Natural killer cell treated with Interleukin-12 subunit alpha and Interleukin-12 subunit beta and Interleukin-15 and Interleukin-18, amount 100 ng/mL, for 72 hours (primary cell): ENCODE measurements around the gene TMEM191C. TPM values are rescaled to one million over a fixed set of nuclear protein-coding genes. Genes with fewer than 3 reads are reported as not detected.
A peak's percentile ranks its signal among the peaks of the same experiment; 100 is the strongest.
"Not testable (repeated sequence)": the region's sequence is repeated elsewhere in the genome, so short reads cannot be mapped to it uniquely, and the experiment has no call there.

Experiments
- ATAC-seq, 2 donors: fragments of 150-1000 bp; cut with Tn5 transposase in 1 of 2; sonication (Bioruptor Pico), chemical (Tn5 transposase) in 1 of 2; 2 replicates each; pipeline ENCODE4 v1.10.0; 2021
- DNase-seq: peaks from one replicate; pipeline ENCODE4 v3.0.0; 2022; ENCODE audit warnings: low spot score
- H3K27ac Mint-ChIP-seq, 2 donors: 1 replicate in 1 of 2; 2 replicates in 1 of 2; pipeline ENCODE4 v1.8.0; 2022; ENCODE audit warnings: mixed read lengths in 2 of 2, mild to moderate bottlenecking in 1 of 2, moderate library complexity in 1 of 2
- H3K27me3 Mint-ChIP-seq, 2 donors: 1 replicate in 1 of 2; 2 replicates in 1 of 2; pipeline ENCODE4 v1.8.0; 2022; ENCODE audit warnings: mixed read lengths in 2 of 2
- H3K36me3 Mint-ChIP-seq: one replicate; pipeline ENCODE4 v1.8.0; 2022; ENCODE audit warnings: mixed read lengths
- H3K4me1 Mint-ChIP-seq, 2 donors: 1 replicate in 1 of 2; 2 replicates in 1 of 2; pipeline ENCODE4 v1.8.0; 2022; ENCODE audit warnings: low read depth in 2 of 2, mixed read lengths in 2 of 2, mild to moderate bottlenecking in 1 of 2
- H3K4me3 Mint-ChIP-seq: one replicate; pipeline ENCODE4 v1.8.0; 2022; ENCODE audit warnings: mixed read lengths
- H3K9me3 Mint-ChIP-seq: 2 replicates; pipeline ENCODE4 v1.8.0; 2022; ENCODE audit warnings: mixed read lengths
- total RNA-seq, 2 donors: library from RNA; stranded (reverse); gene quantifications; one replicate each; pipeline ENCODE4 v1.2.3, GENCODE V29; 2022

The TMEM191C gene
- total RNA-seq, 2 donors from 2014 or later = 1.4 to 3.5 TPM

GRCh38 chr22:21442646-21443045 is 24.5 kb upstream of the TMEM191C start:
- not testable (repeated sequence) for ATAC-seq, H3K36me3 Mint-ChIP-seq, H3K4me3 Mint-ChIP-seq, H3K27me3 Mint-ChIP-seq, H3K9me3 Mint-ChIP-seq, H3K27ac Mint-ChIP-seq, H3K4me1 Mint-ChIP-seq
- peak; percentile 58 for DNase-seq

DNA sequence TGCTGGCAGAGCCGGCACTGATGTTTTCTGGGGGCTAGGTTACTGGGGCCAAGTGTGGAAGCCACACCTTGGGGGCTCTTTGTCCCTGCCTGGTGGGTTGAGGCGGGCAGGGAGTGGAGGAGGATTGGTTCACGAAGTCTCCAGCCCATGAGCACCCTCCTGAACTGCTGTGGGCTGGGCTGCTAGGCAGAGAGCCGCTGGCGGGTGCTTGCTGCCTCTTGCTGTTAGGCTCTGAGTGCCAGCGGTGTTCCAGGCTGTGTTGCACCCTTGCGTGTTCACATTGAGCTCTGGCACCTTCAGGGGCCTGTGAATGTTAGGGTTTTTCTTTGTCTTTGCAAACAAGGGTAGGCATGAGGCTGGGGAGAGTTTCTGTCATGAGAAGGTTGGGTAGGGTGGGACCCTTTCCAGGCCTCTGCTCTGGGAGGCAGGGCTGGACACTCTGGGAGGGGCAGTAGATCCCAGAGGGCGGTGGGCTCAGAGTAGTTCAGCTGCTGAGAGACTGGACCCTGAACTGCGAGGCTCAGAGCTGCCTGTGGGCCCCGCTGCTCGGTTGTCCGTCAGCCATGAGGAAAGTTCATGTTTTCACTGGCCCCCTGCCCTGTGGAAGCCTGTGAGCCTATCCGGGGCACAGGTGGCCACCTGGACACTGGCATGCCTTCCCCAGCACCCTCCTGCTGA is 24.0 kb upstream of the TMEM191C start:
- DNase-seq (no peak), ATAC-seq (no peak)
- Mint-ChIP-seq H3K4me1 (no peaks in the 10 kb centered on the region), H3K4me3 (no peak overlapping the region), H3K36me3 (no peaks in the 10 kb centered on the region), H3K9me3 (no peaks in the 10 kb centered on the region), H3K27ac (no peak overlapping the region), H3K27me3 (no peaks in the 10 kb centered on the region)

GRCh38 chr22:21443735-21444421 is 23.3 kb upstream of the TMEM191C start:
- Mint-ChIP-seq H3K4me3 (no peak overlapping the region), H3K4me1 (no peaks in the 10 kb centered on the region), H3K36me3 (no peaks in the 10 kb centered on the region), H3K9me3 (no peaks in the 10 kb centered on the region), H3K27me3 (no peaks in the 10 kb centered on the region), H3K27ac (no peak overlapping the region)
- DNase-seq = peak; percentile 51
- no peak for ATAC-seq

DNA sequence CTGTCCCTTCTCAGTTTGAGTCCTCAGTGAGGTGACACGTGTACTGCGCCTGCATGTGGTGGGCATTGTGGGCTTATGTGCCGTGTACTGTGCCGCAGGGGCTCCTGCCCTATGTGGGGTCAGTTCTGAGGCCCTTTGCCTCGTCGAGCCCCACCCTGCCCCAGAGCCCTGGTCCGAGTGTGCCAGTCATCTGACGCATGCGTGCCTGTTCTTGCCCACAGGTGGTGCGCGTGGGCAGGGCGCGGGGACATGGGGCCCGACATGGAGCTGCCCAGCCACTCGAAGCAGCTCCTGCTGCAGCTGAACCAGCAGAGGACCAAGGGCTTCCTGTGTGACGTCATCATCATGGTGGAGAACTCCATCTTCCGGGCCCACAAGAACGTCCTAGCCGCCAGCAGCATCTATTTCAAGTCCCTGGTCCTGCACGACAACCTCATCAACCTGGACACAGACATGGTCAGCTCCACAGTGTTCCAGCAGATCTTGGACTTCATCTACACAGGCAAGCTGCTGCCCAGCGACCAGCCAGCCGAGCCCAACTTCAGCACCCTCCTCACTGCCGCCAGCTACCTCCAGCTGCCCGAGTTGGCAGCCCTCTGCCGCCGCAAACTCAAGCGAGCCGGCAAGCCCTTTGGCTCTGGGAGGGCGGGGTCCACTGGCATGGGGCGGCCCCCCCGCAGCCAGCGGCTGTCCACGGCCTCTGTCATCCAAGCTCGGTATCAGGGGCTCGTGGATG is 22.3 kb upstream of the TMEM191C start:
- Mint-ChIP-seq H3K4me1 (no peaks in the 10 kb centered on the region), H3K9me3 (no peaks in the 10 kb centered on the region), H3K27me3 (no peaks in the 10 kb centered on the region), H3K4me3 (no peak overlapping the region), H3K27ac (no peak overlapping the region), H3K36me3 (no peaks in the 10 kb centered on the region)
- ATAC-seq = no peak
- DNase-seq = peak; percentile 53

DNA sequence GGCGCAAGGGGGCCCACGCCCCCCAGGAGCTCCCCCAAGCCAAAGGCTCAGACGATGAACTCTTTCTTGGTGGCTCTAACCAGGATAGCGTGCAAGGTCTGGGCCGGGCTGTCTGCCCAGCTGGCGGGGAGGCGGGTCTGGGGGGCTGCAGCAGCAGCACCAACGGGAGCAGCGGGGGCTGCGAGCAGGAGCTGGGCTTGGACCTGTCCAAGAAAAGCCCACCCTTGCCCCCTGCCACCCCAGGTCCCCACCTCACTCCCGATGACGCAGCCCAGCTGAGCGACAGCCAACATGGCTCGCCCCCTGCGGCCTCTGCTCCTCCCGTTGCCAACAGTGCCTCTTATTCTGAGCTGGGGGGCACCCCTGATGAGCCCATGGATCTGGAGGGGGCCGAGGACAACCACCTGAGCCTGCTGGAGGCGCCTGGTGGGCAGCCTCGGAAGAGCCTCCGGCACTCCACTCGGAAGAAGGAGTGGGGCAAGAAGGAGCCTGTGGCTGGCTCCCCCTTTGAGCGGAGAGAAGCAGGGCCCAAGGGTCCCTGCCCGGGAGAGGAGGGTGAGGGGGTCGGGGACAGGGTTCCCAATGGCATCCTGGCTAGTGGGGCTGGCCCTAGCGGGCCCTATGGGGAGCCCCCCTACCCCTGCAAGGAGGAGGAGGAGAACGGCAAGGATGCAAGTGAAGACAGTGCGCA is 21.6 kb upstream of the TMEM191C start:
- Mint-ChIP-seq H3K27me3 (no peaks in the 10 kb centered on the region), H3K4me3 (no peak overlapping the region), H3K36me3 (no peaks in the 10 kb centered on the region), H3K27ac (no peak overlapping the region), H3K4me1 (no peaks in the 10 kb centered on the region), H3K9me3 (no peaks in the 10 kb centered on the region)
- ATAC-seq (no peak), DNase-seq (peak; percentile 59)

DNA sequence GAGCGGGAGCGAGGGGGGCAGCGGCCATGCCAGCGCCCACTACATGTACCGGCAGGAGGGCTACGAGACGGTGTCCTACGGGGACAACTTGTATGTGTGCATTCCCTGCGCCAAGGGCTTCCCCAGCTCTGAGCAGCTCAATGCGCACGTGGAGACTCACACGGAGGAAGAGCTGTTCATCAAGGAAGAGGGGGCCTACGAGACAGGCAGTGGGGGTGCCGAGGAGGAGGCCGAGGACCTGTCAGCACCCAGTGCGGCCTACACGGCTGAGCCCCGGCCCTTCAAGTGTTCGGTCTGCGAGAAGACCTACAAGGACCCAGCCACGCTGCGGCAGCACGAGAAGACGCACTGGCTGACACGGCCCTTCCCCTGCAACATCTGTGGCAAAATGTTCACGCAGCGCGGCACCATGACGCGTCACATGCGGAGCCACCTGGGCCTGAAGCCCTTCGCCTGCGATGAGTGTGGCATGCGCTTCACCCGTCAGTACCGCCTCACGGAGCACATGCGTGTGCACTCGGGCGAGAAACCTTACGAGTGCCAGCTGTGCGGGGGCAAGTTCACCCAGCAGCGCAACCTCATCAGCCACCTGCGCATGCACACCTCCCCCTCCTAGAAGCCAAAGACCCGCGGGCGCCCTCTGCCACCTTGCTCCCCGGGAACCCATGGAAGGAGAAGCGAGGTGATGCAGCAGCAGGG is 20.9 kb upstream of the TMEM191C start:
- no peak overlapping the region for H3K27ac Mint-ChIP-seq
- peak; percentile 58 for DNase-seq
- H3K4me3 Mint-ChIP-seq = no peak overlapping the region
- no peak for ATAC-seq
- no peaks in the 10 kb centered on the region for H3K27me3 Mint-ChIP-seq
- H3K4me1 Mint-ChIP-seq = no peaks in the 10 kb centered on the region
- no peaks in the 10 kb centered on the region for H3K36me3 Mint-ChIP-seq
- H3K9me3 Mint-ChIP-seq = no peaks in the 10 kb centered on the region

GRCh38 chr22:21446827-21447690 is 20.1 kb upstream of the TMEM191C start:
- peak; percentile 48 for DNase-seq
- no peaks in the 10 kb centered on the region for H3K36me3 Mint-ChIP-seq
- ATAC-seq = no peak
- H3K4me1 Mint-ChIP-seq = no peaks in the 10 kb centered on the region
- H3K27ac Mint-ChIP-seq = no peak overlapping the region
- no peak overlapping the region for H3K4me3 Mint-ChIP-seq
- no peaks in the 10 kb centered on the region for H3K9me3 Mint-ChIP-seq
- H3K27me3 Mint-ChIP-seq = no peaks in the 10 kb centered on the region

GRCh38 chr22:21447694-21448402 is 19.3 kb upstream of the TMEM191C start:
- DNase-seq = peak; percentile 49
- Mint-ChIP-seq H3K27me3 (no peaks in the 10 kb centered on the region), H3K9me3 (no peaks in the 10 kb centered on the region), H3K4me1 (no peaks in the 10 kb centered on the region), H3K36me3 (no peaks in the 10 kb centered on the region), H3K27ac (no peak overlapping the region), H3K4me3 (no peak overlapping the region)
- ATAC-seq = no peak

DNA sequence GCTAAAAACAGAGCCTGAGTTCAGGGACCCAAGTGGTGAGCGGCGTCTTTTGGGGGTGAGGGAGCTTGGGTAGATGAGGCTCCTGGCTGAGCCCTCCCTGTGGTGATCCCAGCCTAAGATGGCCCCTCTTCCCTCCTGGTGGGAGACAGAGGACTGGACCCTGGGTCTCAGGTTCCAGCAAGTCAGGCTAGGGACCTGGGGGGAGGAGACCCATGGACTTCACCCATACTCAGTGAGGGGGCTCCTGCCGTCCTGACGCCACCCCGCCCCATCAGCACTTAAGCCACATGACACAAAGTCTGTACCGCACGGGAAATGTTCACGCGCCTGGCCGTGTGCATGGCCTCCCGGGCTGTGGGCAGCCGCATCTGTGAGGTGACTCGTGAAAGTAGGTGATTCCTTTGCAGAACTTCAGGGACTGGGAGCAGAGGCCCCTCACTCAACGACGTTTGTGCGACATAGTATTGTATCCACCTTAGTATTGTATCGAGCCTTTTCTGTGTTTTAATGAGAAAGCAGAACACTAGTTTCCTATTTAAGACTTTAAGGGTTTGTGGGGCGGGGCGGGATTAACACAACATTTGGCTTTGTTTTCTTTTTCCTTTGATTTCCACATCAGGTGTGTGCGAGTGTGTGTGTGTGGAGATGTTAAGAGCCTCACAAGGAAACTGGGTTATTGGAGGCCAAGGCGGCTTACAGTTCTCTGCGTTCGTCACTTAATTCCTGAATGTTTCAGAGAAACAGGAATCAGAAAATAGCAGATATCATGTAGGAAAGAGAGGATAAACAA is 18.4 kb upstream of the TMEM191C start:
- peak; percentile 49 for DNase-seq
- no peaks in the 10 kb centered on the region for H3K36me3 Mint-ChIP-seq
- no peaks in the 10 kb centered on the region for H3K27me3 Mint-ChIP-seq
- no peak overlapping the region for H3K4me3 Mint-ChIP-seq
- no peak overlapping the region for H3K27ac Mint-ChIP-seq
- no peaks in the 10 kb centered on the region for H3K9me3 Mint-ChIP-seq
- H3K4me1 Mint-ChIP-seq = no peaks in the 10 kb centered on the region
- no peak for ATAC-seq

GRCh38 chr22:21449531-21450319 is 17.5 kb upstream of the TMEM191C start:
- no peaks in the 10 kb centered on the region for H3K4me1 Mint-ChIP-seq
- H3K4me3 Mint-ChIP-seq = no peak overlapping the region
- no peak overlapping the region for H3K27ac Mint-ChIP-seq
- ATAC-seq (no peak), DNase-seq (no peak)
- no peaks in the 10 kb centered on the region for H3K36me3 Mint-ChIP-seq
- H3K9me3 Mint-ChIP-seq = no peaks in the 10 kb centered on the region
- H3K27me3 Mint-ChIP-seq = no peaks in the 10 kb centered on the region

GRCh38 chr22:21450320-21450831 is 16.8 kb upstream of the TMEM191C start:
- no peak overlapping the region for H3K4me3 Mint-ChIP-seq
- H3K27ac Mint-ChIP-seq = no peak overlapping the region
- no peaks in the 10 kb centered on the region for H3K4me1 Mint-ChIP-seq
- no peak for ATAC-seq
- H3K27me3 Mint-ChIP-seq = no peaks in the 10 kb centered on the region
- H3K9me3 Mint-ChIP-seq = no peaks in the 10 kb centered on the region
- no peaks in the 10 kb centered on the region for H3K36me3 Mint-ChIP-seq
- DNase-seq = peak; percentile 45
